ENCODE data around the gene IRS1.
"Not testable (repeated sequence)": the region's sequence is repeated elsewhere in the genome, so short reads cannot be mapped to it uniquely, and the experiment has no call there.

Gene IRS1

GRCh38 chr2:226799211-226799975 is at the start of gene IRS1:
Gene IRS1 (minus strand): TSS chr2:226799820. CDS start chr2:226798738, 1,082 bp downstream.
- peak within 1 kb of the TSS; percentile 57 to 81 (median 70) for H3K4me3 ChIP-seq
- H3K27ac ChIP-seq, result peak within 1 kb of the TSS; percentile 37 to 91 (median 83)

GRCh38 chr2:226849349-226849748 is 49.7 kb upstream of the IRS1 start:
- H3K4me3 ChIP-seq, result no peak overlapping the region
- no peak overlapping the region for H3K27ac ChIP-seq

- H3K4me3 ChIP-seq, result no peak overlapping the region
- H3K27ac ChIP-seq, result no peak overlapping the region
Observed at GRCh38 chr2:226847511-226847910, 47.9 kb upstream of the IRS1 start.

GRCh38 chr2:226847090-226847489 is 47.5 kb upstream of the IRS1 start:
- Histone ChIP-seq H3K27ac (no peak overlapping the region), H3K4me3 (no peak overlapping the region)

GRCh38 chr2:226845386-226846116 is 45.9 kb upstream of the IRS1 start:
- H3K27ac ChIP-seq, result no peak overlapping the region
- H3K4me3 ChIP-seq, result no peak overlapping the region

GRCh38 chr2:226843001-226843400 is 43.4 kb upstream of the IRS1 start:
- not testable (repeated sequence) for H3K4me3 ChIP-seq, H3K27ac ChIP-seq

GRCh38 chr2:226839951-226840350 is 40.3 kb upstream of the IRS1 start:
- peak overlapping the region in 3 of 21 experiments; percentile 8 to 66 (median 21) for H3K27ac ChIP-seq
- no peak overlapping the region for H3K4me3 ChIP-seq

- H3K4me3 ChIP-seq, result no peak overlapping the region
- H3K27ac ChIP-seq, result peak overlapping the region in 5 of 21 experiments; percentile 8 to 99 (median 66)
Observed at GRCh38 chr2:226839161-226839560, 39.5 kb upstream of the IRS1 start.

- Histone ChIP-seq H3K4me3 (no peak overlapping the region), H3K27ac (peak overlapping the region in 5 of 21 experiments; percentile 6 to 99 (median 92))
Observed at GRCh38 chr2:226838722-226839121, 39.1 kb upstream of the IRS1 start.

- Histone ChIP-seq H3K27ac (peak overlapping the region in 6 of 21 experiments; percentile 26 to 99 (median 98)), H3K4me3 (no peak overlapping the region)
Observed at GRCh38 chr2:226837787-226838603, 38.4 kb upstream of the IRS1 start.

- peak overlapping the region in 1 of 7 experiments; percentile 71 for H3K4me3 ChIP-seq
- peak overlapping the region in 8 of 21 experiments; percentile 91 to 99 (median 97) for H3K27ac ChIP-seq
Observed at GRCh38 chr2:226837334-226837733, 37.7 kb upstream of the IRS1 start.

- Histone ChIP-seq H3K4me3 (peak overlapping the region; percentile 58 to 84 (median 72)), H3K27ac (peak overlapping the region; percentile 86 to 99 (median 98))
Observed at GRCh38 chr2:226836548-226836885, 36.9 kb upstream of the IRS1 start.

- H3K27ac ChIP-seq, result peak within 1 kb of the TSS; percentile 86 to 99 (median 98)
- peak within 1 kb of the TSS; percentile 58 to 84 (median 72) for H3K4me3 ChIP-seq
Observed at GRCh38 chr2:226835796-226836547, 36.4 kb upstream of the IRS1 start, which contains the start of gene RHBDD1. Gene RHBDD1 (plus strand): TSS chr2:226836054. CDS start chr2:226864694, 28,640 bp downstream.

GRCh38 chr2:226835420-226835795 is 35.8 kb upstream of the IRS1 start:
- Histone ChIP-seq H3K27ac (peak overlapping the region; percentile 86 to 99 (median 98)), H3K4me3 (peak overlapping the region; percentile 58 to 84 (median 72))

GRCh38 chr2:226834880-226835279 is 35.3 kb upstream of the IRS1 start:
- Histone ChIP-seq H3K4me3 (peak overlapping the region; percentile 58 to 84 (median 72)), H3K27ac (peak overlapping the region in 5 of 21 experiments; percentile 97 to 99 (median 99))

GRCh38 chr2:226832061-226832460 is 32.4 kb upstream of the IRS1 start:
- Histone ChIP-seq H3K27ac (no peak overlapping the region), H3K4me3 (no peak overlapping the region)

GRCh38 chr2:226831266-226831665 is 31.6 kb upstream of the IRS1 start:
- H3K27ac ChIP-seq, result no peak overlapping the region
- H3K4me3 ChIP-seq, result no peak overlapping the region

- H3K4me3 ChIP-seq, result no peak overlapping the region
Observed at GRCh38 chr2:226829721-226830631, 30.4 kb upstream of the IRS1 start.

More at GRCh38 chr2:226829721-226830631, 30.4 kb upstream of the IRS1 start:
- no peak overlapping the region for H3K27ac ChIP-seq

Data from skin epidermis (tissue), 12 donors.